GM19240 (cell line): ENCODE measurements around the gene EXOSC5.
"Not testable (repeated sequence)": the region's sequence is repeated elsewhere in the genome, so short reads cannot be mapped to it uniquely, and the experiment has no call there.

Source experiments
- DNase-seq: peaks from one replicate; pipeline ENCODE4 v3.0.0; 2011; ENCODE audit warnings: low spot score; ENCODE audit not compliant: insufficient read length

The EXOSC5 gene

DNA sequence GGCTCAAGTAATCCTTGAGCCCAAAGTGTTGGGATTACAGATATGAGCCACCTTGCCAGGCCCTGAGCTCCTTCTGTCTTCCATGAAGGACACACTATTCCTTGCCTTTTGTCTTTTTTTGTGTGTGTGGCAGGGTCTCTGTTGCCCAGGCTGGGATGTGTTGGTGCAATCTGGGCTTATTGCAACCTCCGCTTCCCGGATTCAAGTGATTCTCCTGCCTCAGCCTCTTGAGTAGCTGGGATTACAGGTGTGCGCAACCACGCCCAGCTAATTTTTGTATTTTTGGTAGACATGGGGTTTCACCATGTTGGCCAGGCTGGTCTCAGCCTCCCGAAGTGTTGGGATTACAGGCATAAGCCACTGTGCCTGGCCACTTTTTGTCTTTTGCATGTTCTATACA, 11.7 kb upstream of the EXOSC5 start:
- not testable (repeated sequence) for DNase-seq

DNA sequence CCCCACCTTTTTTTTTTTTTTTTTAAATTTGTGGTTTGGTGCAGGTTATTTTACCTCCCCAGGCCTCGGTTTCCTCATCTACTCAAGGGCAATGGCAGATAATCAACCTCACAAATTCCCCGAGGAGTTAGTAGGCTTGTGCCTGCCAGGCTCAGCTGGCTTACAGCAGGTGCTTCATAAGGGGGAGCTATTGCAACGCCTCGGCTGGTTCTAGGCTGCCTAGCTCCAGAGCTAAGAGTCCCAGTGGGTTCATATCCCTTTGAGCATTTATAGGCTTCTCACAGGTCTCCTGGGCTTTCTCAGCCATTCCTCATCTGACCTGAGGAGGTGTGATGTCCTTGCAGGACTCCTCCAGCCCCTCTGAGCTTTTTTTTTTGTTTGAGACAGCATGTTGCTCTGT, 11.1 kb upstream of the EXOSC5 start:
- DNase-seq, result no peak

- DNase-seq, result no peak
Measured at GRCh38 chr19:41407271-41407670, 10.1 kb upstream of the EXOSC5 start.

- DNase-seq, result no peak
Measured at GRCh38 chr19:41405776-41406175, 8.6 kb upstream of the EXOSC5 start.

GRCh38 chr19:41403181-41403970, 6.2 kb upstream of the EXOSC5 start:
- DNase-seq, result no peak

DNA sequence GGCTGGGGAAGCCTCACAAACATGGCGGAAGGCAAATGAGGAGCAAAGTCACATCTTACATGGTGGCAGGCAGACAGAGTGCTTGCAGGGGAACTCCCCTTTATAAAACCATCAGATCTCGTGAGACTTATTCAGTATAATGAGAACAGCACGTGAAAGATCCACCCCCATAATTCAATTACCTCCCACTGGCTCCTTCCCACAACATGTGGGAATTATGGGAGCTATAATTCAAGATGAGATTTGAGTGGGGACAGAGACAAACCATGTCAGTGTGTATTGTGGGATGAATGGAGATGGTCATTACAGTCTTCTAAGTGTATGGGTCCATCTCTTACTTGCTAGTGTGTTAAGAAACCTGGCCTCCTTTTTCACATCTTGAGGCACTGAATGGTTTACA, 4.9 kb upstream of the EXOSC5 start:
- no peak for DNase-seq

GRCh38 chr19:41401483-41401882, 4.3 kb upstream of the EXOSC5 start:
- DNase-seq, result no peak

GRCh38 chr19:41399525-41399924, 2.4 kb upstream of the EXOSC5 start:
- DNase-seq, result no peak

- no peak for DNase-seq
Measured at GRCh38 chr19:41399091-41399490, 1.9 kb upstream of the EXOSC5 start.

DNA sequence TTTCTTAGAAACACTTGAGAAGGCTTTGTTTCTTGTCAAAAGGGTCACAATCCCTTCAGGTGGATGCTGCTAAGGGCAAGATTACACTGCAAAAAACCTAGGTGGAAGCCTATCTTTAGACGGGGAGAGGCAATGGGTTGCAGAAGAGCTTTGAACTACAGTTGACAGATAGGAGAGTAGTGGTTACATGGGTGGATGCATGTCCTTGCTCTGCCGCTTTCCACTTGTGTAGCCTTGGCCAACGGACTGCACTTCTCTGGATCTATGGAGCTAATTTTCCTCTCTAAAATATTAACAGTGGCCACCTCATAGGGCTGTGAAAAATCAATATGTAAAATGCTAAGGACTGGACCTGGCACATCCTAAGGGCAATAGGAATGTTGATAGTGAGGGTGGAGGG, 1.4 kb upstream of the EXOSC5 start:
- DNase-seq, result no peak

- no peak for DNase-seq
Measured at GRCh38 chr19:41398050-41398418, 875 bp upstream of the EXOSC5 start.

DNA sequence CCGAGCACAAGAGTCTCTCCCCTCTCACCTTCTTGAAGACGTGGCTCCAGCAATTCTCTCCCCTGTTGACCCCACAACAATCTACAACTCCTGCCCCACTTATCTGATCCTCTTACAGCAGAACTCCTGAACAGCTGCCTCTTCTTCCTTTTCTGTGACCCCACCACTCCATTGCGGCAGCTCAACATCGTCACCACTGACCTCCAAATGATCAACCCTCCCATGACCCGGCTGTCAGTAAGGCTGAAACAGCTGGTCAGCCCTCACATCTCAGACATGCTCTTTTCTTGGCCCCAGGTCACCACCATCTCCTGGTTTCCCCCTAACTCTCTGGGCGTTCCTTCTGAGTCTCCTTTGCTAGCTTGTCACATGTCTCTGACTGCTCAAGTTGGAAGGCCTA, 1.8 kb downstream of the EXOSC5 start:
- DNase-seq, result no peak

GRCh38 chr19:41392775-41393174, 4.4 kb downstream of the EXOSC5 start:
- no peak for DNase-seq

- no peak for DNase-seq
Measured at GRCh38 chr19:41391618-41392017, 5.5 kb downstream of the EXOSC5 start.

DNA sequence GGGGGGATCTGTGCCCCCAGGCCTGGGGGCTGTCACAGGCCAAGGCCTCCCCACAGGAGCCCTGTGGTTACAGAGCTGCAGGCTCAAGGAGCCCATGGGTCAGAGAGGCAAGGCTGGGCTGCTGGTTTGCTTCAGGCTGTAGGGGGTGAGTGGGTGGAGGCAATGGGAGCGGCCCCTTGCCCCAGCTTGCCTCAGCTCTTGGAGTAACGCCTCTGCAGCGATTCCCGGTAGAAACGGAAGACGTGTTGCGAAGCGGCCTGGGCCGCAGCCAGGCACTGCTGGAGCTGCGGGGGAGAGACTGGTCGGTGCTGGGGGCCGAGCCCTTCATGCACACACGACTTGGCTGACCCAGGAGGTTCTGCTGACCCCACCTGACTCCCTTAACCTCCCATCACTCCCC, 10.7 kb downstream of the EXOSC5 start:
- DNase-seq, result no peak

DNA sequence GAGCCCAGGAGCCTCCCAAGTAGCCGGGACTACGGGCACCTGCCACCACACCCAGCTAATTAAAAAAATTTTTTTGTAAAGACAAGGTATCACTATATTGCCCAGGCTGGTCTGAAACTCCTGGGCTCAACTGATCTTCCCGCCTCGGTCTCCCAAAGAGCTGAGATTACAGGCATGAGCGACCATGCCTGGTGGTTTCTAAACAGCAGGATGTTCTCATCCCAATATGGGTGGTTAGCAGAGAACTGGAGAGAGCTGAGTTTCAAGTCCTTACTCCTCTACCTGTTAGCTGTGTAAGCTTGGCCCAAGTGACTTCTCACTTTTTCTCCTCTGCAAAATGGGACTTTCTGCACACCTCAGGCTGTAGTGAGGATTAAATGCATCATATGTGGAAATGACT, 12.8 kb downstream of the EXOSC5 start:
- DNase-seq, result no peak

- not testable (repeated sequence) for DNase-seq
Measured at GRCh38 chr19:41381536-41381935, 15.6 kb downstream of the EXOSC5 start.

- DNase-seq, result peak; percentile 66
Measured at GRCh38 chr19:41377977-41378709, 19.0 kb downstream of the EXOSC5 start.

- no peak for DNase-seq
Measured at GRCh38 chr19:41376998-41377365, 20.2 kb downstream of the EXOSC5 start.

GRCh38 chr19:41376241-41376997, 20.7 kb downstream of the EXOSC5 start, which contains the start of gene TMEM91:
Gene TMEM91 (plus strand): TSS chr19:41376533. CDS start chr19:41378310, 1,777 bp downstream.
- no peak for DNase-seq

DNA sequence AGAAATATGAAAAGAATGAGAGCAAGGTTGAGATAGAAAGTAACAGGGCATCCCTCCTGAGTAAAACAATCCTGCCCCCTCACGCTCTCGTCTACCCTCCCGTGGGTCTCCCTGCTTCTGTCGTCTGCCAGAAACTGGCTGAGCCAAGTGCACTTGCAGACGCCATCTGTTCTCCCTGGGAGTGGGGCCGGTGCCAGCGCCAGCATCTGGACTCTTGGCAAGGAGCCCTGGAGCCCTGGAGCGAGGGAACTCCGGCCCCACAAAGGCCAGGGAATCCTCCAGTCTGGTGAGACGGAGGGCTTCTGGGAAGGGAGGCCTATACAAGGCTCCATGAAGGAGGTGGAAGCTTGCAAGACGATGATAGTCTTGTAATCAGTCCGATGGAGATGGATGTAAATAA, 23.2 kb downstream of the EXOSC5 start:
- DNase-seq, result no peak

DNA sequence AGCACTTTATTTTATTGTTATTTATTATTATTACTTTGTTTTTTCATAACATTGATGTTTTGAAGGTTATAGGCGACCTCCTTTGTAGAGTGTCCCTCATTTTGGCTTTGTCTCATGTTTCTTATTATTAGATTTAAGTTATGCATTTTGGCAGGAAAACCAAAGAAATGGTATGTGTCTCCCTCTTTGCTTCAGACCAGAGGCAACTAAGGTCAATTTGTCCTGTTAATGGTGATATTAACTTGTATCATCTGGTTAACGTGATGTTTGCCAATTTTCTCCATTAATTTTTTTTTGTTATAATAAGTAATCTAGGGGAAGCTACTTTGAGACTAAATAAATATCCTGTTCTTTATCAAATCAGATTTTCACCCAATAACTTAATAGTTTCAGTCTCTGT, 24.7 kb downstream of the EXOSC5 start:
- no peak for DNase-seq
